Sigmoid colon (tissue), 7 donors: ENCODE data around the gene CHCHD6. TPM values are rescaled to one million over a fixed set of nuclear protein-coding genes. Genes with fewer than 3 reads are reported as not detected.

Source experiments
- DNase-seq: peaks from one replicate; pipeline ENCODE4 v3.0.0-alpha.2; 2019
- H3K27ac ChIP-seq, 4 donors: fragments of 200-600 bp; sonication (generic); one replicate each; pipeline ENCODE4 v1.5.1; 2016 to 2019; ENCODE audit warnings: mild to moderate bottlenecking in 1 of 4
- H3K27me3 ChIP-seq, 3 donors: fragments of 200-600 bp; sonication (generic); one replicate each; pipeline ENCODE4 v1.5.1; 2019; ENCODE audit warnings: mild to moderate bottlenecking in 1 of 3
- H3K36me3 ChIP-seq, 4 donors: fragments of 200-600 bp; sonication (generic); one replicate each; pipeline ENCODE4 v1.5.1; 2016 to 2019
- H3K4me1 ChIP-seq, 4 donors: fragments of 200-600 bp; sonication (generic); one replicate each; pipeline ENCODE4 v1.5.1; 2017 to 2019
- H3K4me3 ChIP-seq, 4 donors: fragments of 200-600 bp; sonication (generic); one replicate each; pipeline ENCODE4 v1.5.1; 2017 to 2019; ENCODE audit warnings: mild to moderate bottlenecking in 2 of 4, moderate library complexity in 1 of 4
- H3K9me3 ChIP-seq, 4 donors: fragments of 200-600 bp in 3 of 4; sonication (generic) in 3 of 4; one replicate each; pipeline versions ENCODE4 v1.5.1 to v1.6.1; 2013 to 2019
- EP300 ChIP-seq, 4 donors: sonication (generic); formaldehyde crosslinking; IDR thresholded peaks; one replicate each; pipeline ENCODE4 v1.6.1; 2017; ENCODE audit warnings: antibody characterized with exemption in 4 of 4
- POLR2A ChIP-seq, 2 donors: fragments of 450-650 bp; IDR thresholded peaks; one replicate each; pipeline ENCODE4 v1.6.1; 2016; ENCODE audit warnings: antibody characterized with exemption in 2 of 2, mild to moderate bottlenecking in 2 of 2, moderate library complexity in 2 of 2
- POLR2AphosphoS5 ChIP-seq, 4 donors: sonication (generic); formaldehyde crosslinking; IDR thresholded peaks; one replicate each; pipeline ENCODE4 v1.6.1; 2017; ENCODE audit warnings: antibody characterized with exemption in 4 of 4
- WGBS, 2 donors: extraction: QIAGEN DNeasy Blood & Tissue Kit; methylation state at CpG; one replicate each; pipeline ENCODE4 v1.1.7; 2013; 5-methylcytosine and 5-hydroxymethylcytosine counted together
- intact Hi-C: fragments of 100-400 bp; cut with DNase I; formaldehyde crosslinking; loops from one replicate; pipeline ENCODE4 v1.15.1; 2023
- polyA plus RNA-seq, 3 donors: library from polyadenylated mRNA; stranded (reverse); fragments of 200-250 nt; gene quantifications; one replicate each; pipeline ENCODE4 v1.2.3, GENCODE V29; 2013
- total RNA-seq, 4 donors: library from RNA; depleted of rRNA; stranded (reverse); fragments of >200 nt; gene quantifications; one replicate each; pipeline ENCODE4 v1.1.0, GENCODE V29; 2016
- TF ChIP-seq, protein P1 (sequence below), 4 experiments: fragments of 450-650 bp in 3 of 4; fragments of 200-600 bp in 1 of 4; IDR thresholded peaks; one replicate each; pipeline ENCODE4 v1.5.1; 2016 to 2019; ENCODE audit warnings: antibody characterized with exemption in 4 of 4, mild to moderate bottlenecking in 3 of 4, moderate library complexity in 2 of 4
- donor health status: healthy with polysubstance abuse.
- donor health status: Bipolar disorder and iron deficiency.
- donor health status: healthy.

Gene CHCHD6
- total and polyA plus RNA-seq, 7 donors, result 8.0 to 20.9 (median 14.4) TPM

GRCh38 chr3:126973814-126974213 is 269.8 kb downstream of the CHCHD6 start:
- intact Hi-C loops, result no loop called here
- DNase-seq, result no peak
- H3K4me3 ChIP-seq, result no peak overlapping the region
- peaks cover 0 to 12% (median 0%) of the 10 kb centered on the region in 3 donors for H3K27me3 ChIP-seq
- 91 to 96% methylated on average over 1 of the region's 1 CpG for WGBS, 2 donors
- H3K4me1 ChIP-seq, result peaks cover 0 to 9% (median 0%) of the 10 kb centered on the region in 4 donors
- TF ChIP-seq, protein P1, sequence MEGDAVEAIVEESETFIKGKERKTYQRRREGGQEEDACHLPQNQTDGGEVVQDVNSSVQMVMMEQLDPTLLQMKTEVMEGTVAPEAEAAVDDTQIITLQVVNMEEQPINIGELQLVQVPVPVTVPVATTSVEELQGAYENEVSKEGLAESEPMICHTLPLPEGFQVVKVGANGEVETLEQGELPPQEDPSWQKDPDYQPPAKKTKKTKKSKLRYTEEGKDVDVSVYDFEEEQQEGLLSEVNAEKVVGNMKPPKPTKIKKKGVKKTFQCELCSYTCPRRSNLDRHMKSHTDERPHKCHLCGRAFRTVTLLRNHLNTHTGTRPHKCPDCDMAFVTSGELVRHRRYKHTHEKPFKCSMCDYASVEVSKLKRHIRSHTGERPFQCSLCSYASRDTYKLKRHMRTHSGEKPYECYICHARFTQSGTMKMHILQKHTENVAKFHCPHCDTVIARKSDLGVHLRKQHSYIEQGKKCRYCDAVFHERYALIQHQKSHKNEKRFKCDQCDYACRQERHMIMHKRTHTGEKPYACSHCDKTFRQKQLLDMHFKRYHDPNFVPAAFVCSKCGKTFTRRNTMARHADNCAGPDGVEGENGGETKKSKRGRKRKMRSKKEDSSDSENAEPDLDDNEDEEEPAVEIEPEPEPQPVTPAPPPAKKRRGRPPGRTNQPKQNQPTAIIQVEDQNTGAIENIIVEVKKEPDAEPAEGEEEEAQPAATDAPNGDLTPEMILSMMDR (IDR thresholded peaks at IDR 0.05), result no peak
- TF ChIP-seq POLR2A (IDR thresholded peaks at IDR 0.05), result no peak
- TF ChIP-seq POLR2AphosphoS5 (IDR thresholded peaks at IDR 0.05), result no peak
- TF ChIP-seq EP300 (IDR thresholded peaks at IDR 0.05), result no peak
- no peaks in the 10 kb centered on the region for H3K36me3 ChIP-seq
- no peak overlapping the region for H3K27ac ChIP-seq
- H3K9me3 ChIP-seq, result peaks cover 0 to 6% (median 2%) of the 10 kb centered on the region in 4 donors

DNA sequence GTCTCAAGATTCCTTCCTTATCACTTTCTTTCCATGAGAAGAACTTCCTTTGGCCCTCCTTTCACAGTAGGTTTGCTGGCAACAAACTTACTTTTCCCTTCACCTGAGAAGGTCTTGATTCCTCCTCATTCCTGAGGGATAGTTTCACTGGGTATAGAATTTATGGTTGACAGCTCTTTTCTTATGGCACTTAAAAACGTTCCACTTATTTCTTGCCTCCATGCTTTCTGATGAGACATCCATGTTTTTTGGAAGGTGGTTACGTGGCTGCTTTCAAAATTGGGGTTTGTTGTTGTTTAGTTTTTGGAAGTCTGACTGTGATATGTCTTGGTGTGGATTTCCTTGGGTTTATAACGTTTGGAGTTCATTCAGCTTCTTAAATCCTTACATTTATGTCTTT is 270.7 kb downstream of the CHCHD6 start:
- Histone ChIP-seq H3K36me3 (no peaks in the 10 kb centered on the region), H3K4me3 (no peak overlapping the region), H3K9me3 (peaks cover 0 to 6% (median 2%) of the 10 kb centered on the region in 4 donors), H3K27ac (no peak overlapping the region), H3K27me3 (peaks cover 0 to 12% (median 0%) of the 10 kb centered on the region in 3 donors), H3K4me1 (peaks cover 0 to 9% (median 0%) of the 10 kb centered on the region in 4 donors)
- TF ChIP-seq, protein P1 (IDR thresholded peaks at IDR 0.05), result no peak
- TF ChIP-seq POLR2AphosphoS5 (IDR thresholded peaks at IDR 0.05) (no peak), POLR2A (IDR thresholded peaks at IDR 0.05) (no peak), EP300 (IDR thresholded peaks at IDR 0.05) (no peak)
- intact Hi-C loops, result no loop called here
- DNase-seq, result no peak
- 73 to 79% methylated on average over 3 of the region's 3 CpGs for WGBS, 2 donors

- H3K9me3 ChIP-seq, result peaks cover 0 to 6% (median 2%) of the 10 kb centered on the region in 4 donors
- 93% methylated on average over 7 of the region's 7 CpGs for WGBS, 2 donors
- H3K4me1 ChIP-seq, result peaks cover 0 to 11% (median 3%) of the 10 kb centered on the region in 4 donors
- intact Hi-C loops, result no loop called here
- no peak overlapping the region for H3K4me3 ChIP-seq
- H3K36me3 ChIP-seq, result no peaks in the 10 kb centered on the region
- peaks cover 0 to 7% (median 0%) of the 10 kb centered on the region in 3 donors for H3K27me3 ChIP-seq
- H3K27ac ChIP-seq, result no peak overlapping the region
- TF ChIP-seq, protein P1 (IDR thresholded peaks at IDR 0.05), result no peak
- no peak for TF ChIP-seq POLR2AphosphoS5 (IDR thresholded peaks at IDR 0.05)
- no peak for TF ChIP-seq POLR2A (IDR thresholded peaks at IDR 0.05)
- TF ChIP-seq EP300 (IDR thresholded peaks at IDR 0.05), result no peak
- no peak for DNase-seq
These were observed 272.9 kb downstream of the CHCHD6 start for GRCh38 chr3:126976906-126977305.

DNA sequence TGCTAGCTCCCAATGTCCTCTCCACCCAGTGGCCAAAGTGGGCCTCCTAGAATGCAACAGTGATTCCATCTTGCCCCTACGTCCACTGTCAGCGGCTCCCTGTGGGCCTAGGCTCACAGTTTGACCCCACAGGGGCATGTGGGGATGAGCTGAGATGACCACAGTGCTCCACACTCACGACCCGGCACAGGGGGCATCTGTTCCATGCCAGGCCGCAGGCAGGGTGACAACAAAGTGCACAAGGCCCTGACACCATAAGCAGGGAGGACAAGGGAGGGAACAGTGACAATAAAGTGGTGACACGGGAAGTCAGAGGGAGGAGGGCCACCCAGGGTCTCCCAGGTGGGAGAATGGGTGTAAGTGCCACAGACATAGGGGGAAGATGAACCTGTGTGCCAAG is 273.8 kb downstream of the CHCHD6 start:
- Histone ChIP-seq H3K36me3 (no peaks in the 10 kb centered on the region), H3K4me3 (no peak overlapping the region), H3K27ac (no peak overlapping the region), H3K9me3 (peaks cover 0 to 6% (median 2%) of the 10 kb centered on the region in 4 donors), H3K4me1 (peaks cover 0 to 11% (median 10%) of the 10 kb centered on the region in 4 donors), H3K27me3 (no peaks in the 10 kb centered on the region)
- TF ChIP-seq POLR2A (IDR thresholded peaks at IDR 0.05), result no peak
- no peak for TF ChIP-seq POLR2AphosphoS5 (IDR thresholded peaks at IDR 0.05)
- TF ChIP-seq EP300 (IDR thresholded peaks at IDR 0.05), result no peak
- TF ChIP-seq, protein P1 (IDR thresholded peaks at IDR 0.05), result no peak
- no peak for DNase-seq
- intact Hi-C loops, result no loop called here
- 78 to 90% methylated on average over 6 of the region's 6 CpGs for WGBS, 2 donors

DNA sequence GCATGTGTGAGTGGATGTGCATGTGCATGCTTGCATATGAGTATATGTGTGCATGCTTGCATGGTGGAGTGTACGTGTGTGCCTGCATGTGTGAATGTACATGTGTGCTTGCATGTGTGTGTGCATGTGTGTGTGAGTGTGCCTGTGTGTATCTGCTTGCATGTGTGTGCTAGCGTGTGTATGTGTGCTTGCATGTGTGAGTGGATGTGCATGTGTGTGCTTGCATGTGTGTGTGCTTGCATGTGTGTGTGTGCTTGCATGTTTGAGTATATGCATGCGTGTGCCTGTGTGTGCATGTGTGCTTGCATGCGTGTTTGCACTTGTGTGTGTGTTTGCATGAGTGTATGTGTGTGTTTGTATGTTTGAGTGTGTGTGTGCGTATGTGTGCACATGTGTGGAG is 274.3 kb downstream of the CHCHD6 start:
- no peak for DNase-seq
- Histone ChIP-seq H3K27ac (no peak overlapping the region), H3K4me1 (peaks cover 0 to 11% (median 10%) of the 10 kb centered on the region in 4 donors), H3K9me3 (peaks cover 0 to 6% (median 2%) of the 10 kb centered on the region in 4 donors), H3K4me3 (no peak overlapping the region), H3K36me3 (no peaks in the 10 kb centered on the region), H3K27me3 (no peaks in the 10 kb centered on the region)
- 93 to 94% methylated on average over 5 of the region's 5 CpGs for WGBS, 2 donors
- intact Hi-C loops, result no loop called here
- TF ChIP-seq POLR2AphosphoS5 (IDR thresholded peaks at IDR 0.05) (no peak), POLR2A (IDR thresholded peaks at IDR 0.05) (no peak), EP300 (IDR thresholded peaks at IDR 0.05) (no peak)
- TF ChIP-seq, protein P1 (IDR thresholded peaks at IDR 0.05), result no peak
